ENCODE data around the gene TIE1. TPM values are rescaled to one million over a fixed set of nuclear protein-coding genes. Genes with fewer than 3 reads are reported as not detected.

Gene TIE1
- total and polyA plus RNA-seq, 9 of the 15 experiments (the other 6 are each of a cell fraction or from before 2014, with no cell fraction given) = 0.07 to 0.49 (median 0.14) TPM; not detected in 4

GRCh38 chr1:43321331-43321891 is 20.6 kb downstream of the TIE1 start (continued):
- TF ChIP-seq RREB1 (CRISPR knock-in tag; IDR thresholded peaks at IDR 0.05) (no peak), TFAP4 (CRISPR knock-in tag; IDR thresholded peaks at IDR 0.05; ENCODE audit: borderline replicate concordance) (peak; percentile 80; the same call in 1 of the 2 replicates), ZNF699 (CRISPR knock-in tag; IDR thresholded peaks at IDR 0.05; ENCODE audit: insufficient replicate concordance) (no peak), SMARCA4 (IDR thresholded peaks at IDR 0.05) (peak; percentile 32; the same call in 1 of the 2 replicates), ZBTB17 (CRISPR knock-in tag; IDR thresholded peaks at IDR 0.05) (no peak), SAP30 (IDR thresholded peaks at IDR 0.05; ENCODE audit: borderline replicate concordance, insufficient read depth, low read depth, low read length, poor library complexity, severe bottlenecking) (no peak), SMARCE1 (IDR thresholded peaks at IDR 0.05) (peak; percentile 53; the same call in 1 of the 2 replicates), SMARCB1 (IDR thresholded peaks at IDR 0.05; ENCODE audit: insufficient read length, low read depth) (no peak), TFAM (CRISPR knock-in tag; conservative IDR thresholded peaks at IDR 0.05) (no peak), ZKSCAN3 (CRISPR knock-in tag; IDR thresholded peaks at IDR 0.05) (no peak), ZBTB49 (CRISPR knock-in tag; IDR thresholded peaks at IDR 0.05; ENCODE audit: borderline replicate concordance) (no peak), ZSCAN29 (IDR thresholded peaks at IDR 0.05) (no peak), BCLAF1 (IDR thresholded peaks at IDR 0.05; ENCODE audit: borderline replicate concordance in 1 of 2, control insufficient read depth in 1 of 2, low read depth in 2 of 2, low read length in 1 of 2) (no peak), SIN3B (IDR thresholded peaks at IDR 0.05; ENCODE audit: low read depth) (no peak), C11orf30 (IDR thresholded peaks at IDR 0.05; ENCODE audit: low read depth) (no peak), DNMT1 (IDR thresholded peaks at IDR 0.05) (no peak)
